ENCODE measurements around the gene IL18BP.
A peak's percentile ranks its signal among the peaks of the same experiment; 100 is the strongest.

IL18BP gene

DNA sequence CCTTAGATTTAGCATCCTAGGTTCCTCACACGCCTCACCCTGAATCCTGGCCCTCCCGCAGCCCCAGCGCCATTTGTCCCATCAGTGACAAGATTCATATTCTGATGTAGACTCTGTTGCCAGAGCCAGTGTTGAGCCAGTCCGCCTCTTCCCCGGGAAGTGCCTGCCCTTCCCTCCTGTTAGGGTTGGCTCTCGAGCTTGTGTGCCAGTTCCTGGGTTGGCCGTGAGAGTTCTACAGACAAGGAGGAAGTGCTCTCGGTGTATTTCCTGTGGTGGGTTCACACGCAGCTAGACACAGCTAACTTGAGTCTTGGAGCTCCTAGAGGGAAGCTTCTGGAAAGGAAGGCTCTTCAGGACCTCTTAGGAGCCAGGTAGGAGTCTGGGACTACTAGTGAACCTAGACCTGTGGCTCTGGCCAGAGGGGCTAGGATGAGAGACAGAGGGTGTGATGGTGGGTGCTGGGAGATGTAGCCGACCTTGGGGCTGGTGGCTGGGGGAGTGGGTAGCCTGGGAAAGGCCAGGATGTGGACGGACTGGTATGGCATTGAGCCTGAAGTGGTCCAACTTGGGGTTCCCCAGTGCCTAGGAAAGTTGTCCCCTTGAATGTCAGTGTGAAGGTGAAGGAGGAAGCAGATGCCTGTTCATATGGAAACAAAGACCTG, at the start of gene IL18BP:
TSS of gene IL18BP (plus strand) at position 261 of the 662 bp plus-strand sequence. CDS start 1,076 bp downstream, outside the sequence.
- no peak for DNase-seq

DNA sequence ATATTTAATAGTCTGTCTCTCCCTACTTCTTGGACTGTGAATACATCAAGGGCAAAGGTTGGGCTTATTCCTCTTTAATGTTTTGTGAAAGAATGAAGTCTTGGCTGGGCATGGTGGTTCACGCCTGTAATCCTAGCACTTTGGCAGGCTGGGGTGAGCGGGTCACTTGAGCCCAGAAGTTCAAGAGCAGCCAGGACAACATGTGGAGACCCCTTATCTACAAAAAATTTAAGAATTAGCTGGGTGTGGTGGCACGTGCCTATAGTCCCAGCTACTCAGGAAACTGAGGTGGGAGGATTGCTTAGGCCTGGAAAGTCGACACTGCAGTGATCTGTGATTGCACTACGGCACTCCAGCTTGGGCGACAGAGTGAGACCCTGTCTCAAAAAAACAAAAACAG, 49.7 kb upstream of the IL18BP start:
- no peak for DNase-seq

DNA sequence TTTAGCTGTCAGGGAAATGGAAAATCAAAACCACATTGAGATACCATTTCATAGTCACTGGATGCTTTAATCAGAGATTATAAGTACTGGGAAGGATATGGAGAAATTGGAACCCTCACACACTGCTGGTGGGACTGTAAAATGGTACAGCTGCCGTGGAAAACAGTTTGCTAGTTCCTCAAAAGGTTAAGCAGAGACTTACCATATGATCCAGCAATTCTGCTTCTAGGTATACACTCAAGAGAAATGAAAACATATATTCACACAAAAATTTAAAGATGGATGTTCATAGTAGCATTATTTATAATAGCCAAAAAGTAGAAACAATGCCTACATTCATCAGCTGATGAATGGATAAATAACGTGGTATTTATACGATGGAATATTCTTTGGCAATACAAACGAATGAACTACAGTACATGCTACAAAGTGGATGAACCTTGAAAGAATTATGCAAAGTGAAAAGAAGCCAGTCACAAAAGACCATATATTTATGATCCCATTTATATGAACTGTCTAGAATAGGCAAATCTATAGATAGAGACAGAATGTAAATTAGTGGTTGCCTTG, 46.9 kb upstream of the IL18BP start:
- no peak for DNase-seq

DNA sequence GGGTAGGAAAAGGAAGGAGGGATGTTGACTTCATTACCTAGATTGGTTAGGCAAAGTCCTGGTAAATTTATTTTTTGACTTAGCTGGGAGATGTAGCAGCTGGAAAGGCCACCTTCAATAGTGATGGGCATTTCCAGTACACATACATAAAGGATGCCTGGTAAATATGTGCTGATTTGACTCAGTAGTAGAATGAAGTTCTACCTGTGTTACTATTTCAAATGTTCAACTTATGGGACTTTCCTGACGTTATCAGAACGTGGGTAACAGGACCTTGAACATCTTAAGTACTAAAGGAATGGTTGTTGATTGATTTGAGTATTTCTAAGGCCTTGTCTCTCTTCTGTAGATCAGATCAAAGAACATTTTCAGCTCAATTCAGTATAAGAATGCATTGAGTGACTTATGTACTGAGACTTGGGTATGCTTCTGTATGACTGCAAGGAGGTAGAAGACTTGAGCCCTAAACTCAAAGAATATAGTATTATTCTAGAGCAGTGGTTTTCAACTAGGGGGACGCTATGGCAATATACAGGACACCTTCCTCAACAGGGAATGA, 42.7 kb upstream of the IL18BP start:
- no peak for DNase-seq

DNA sequence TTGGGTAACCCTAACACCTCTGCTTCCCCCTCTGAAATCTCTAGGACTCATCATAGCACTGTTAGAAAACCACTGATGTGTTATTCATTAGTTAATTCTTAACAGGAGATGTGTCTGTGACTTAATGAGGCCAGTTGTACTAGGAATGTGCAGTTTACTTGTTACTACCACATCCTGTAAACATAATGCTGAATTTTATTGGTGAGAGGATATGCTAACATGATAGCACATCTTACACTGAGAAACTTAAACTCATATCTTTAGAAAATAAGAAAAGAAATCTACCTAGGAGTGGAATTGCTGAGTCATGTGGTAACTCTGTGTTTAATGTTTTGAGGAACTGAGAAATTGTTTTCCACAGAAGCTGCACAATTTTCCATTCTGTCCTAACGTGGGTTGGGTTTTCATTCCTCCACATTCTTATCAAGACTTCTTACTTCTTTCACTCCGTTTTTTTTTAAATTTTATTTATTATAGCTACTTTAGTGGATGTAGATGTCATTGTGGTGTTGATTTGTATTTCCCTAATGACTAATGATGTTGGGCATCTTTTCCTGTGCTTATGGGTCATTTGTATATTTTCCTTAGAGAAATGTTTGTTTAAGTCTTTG, 36.2 kb upstream of the IL18BP start:
- DNase-seq = no peak

DNA sequence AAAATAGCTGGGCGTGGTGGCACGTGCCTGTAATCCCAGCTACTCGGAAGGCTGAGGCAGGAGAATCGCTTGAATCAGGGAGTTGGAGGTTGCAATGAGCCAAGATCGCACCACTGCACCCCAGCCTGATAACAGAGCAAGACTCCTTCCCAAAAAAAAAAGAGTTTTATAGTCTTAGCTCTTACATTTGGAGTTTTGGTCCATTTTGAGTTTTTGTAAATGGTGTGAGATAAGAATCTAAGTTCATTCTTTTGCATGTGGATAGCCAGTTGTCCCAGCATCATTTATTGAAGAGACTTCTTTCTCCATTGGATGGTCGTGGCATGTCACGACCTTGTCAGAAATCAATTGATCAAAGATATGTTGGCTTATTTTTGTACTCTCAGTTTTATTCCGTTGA, 35.2 kb upstream of the IL18BP start:
- DNase-seq = no peak

DNA sequence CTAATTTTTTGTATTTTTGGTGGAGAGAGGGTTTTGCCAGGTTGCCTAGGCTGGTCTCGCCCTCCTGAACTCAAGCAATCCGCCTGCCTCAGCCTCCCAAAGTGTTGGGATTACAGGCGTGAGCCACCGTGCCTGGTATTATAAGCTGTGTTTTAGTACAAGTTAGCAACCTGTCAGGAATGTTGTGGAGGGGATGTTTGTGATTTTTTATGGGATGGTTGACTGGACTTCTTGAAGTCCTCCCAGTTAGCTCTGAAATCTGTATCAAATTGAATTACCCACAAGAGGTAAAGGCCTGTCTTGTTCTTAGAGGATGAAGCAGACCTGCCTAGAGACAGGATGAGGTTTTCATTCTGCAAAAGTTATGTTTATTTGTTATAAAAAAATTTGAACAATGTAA, 34.1 kb upstream of the IL18BP start:
- no peak for DNase-seq

DNA sequence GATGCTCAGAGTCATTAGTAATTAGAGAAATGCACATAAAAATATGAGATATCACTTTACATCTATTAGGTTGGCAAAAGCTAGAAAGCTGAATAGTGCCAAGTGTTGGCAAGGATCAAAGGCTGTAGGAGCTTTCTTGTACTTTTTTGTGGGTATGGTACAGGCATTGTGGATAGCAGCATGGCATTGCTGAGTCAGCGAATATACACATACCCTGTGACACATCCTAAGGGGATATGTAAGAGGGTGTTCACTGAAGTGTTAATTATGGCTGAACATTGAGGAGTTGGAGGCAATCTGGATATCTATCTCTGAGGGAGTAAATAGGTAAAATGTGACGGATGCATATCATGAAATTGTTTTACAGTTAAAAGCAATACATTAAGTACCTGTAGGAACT, 27.0 kb upstream of the IL18BP start:
- DNase-seq = no peak

DNA sequence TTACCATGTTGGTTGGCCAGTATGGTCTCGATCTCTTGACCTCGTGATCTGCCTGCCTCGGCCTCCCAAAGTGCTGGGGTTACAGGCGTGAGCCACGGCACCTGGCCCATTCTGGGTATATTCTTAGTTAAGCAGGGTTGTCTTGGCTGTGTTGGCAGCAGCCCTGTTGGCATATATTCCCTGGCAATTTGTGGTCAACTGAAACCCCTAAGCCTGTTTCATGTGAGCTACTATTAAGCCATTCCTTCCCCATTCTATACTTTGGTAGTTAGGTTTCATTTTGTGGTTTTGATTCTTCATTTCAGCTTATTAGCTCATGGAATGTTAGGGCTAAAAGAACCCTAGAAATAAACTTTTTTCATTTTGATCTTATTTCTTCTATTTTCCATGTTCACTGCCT, 22.2 kb upstream of the IL18BP start:
- DNase-seq = no peak

DNA sequence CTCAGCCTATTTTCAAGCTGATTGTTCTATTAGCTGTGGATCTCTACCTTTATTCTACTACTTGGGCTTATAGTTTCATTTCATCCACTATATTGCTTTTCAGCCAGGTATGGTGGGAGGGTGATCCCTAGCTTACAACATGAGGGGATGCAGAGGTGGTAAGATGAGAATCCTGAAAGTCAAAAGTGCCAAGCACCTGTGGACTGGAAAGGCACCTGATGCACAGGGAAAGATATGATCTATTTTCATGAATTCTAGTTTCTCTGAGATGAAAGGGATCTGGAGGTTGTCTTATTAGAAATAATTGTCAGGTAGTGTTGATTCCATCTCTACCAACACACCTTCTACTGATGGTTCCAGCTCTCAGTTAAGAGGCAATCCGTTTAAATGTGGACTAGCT, 21.6 kb upstream of the IL18BP start:
- DNase-seq = no peak

DNA sequence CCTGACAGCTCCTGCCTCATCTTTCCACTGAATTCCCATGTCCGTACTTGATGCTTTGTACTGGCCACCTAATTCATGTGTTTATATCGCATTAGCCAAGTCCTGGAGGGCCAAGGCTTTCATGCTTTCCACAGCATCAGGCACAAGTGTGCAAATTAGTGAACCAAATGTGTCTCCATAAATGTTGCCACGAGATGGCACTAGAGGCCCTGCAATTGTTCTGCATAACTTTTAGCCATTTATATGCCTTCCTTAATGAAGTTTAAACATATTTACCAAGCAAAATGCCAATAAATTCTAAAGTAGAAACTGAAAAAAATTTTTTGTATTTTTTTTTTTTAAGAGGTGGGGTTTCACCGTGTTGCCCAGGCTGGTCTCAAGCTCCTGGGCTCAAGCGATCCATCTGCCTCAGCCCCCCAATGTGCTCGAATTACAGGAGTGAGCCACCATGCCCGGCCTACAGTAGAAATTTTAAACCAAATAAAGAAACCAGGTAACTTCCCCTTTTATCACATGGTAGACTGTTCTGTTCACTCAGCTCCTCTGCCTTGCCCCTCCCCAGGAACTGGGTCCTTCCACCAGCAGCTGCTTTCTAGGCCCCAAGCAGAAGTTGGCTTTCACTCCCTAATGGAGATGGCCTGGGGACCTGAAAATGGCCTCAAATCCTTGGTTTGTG, 20.8 kb upstream of the IL18BP start:
- peak; percentile 32 to 33 for DNase-seq

DNA sequence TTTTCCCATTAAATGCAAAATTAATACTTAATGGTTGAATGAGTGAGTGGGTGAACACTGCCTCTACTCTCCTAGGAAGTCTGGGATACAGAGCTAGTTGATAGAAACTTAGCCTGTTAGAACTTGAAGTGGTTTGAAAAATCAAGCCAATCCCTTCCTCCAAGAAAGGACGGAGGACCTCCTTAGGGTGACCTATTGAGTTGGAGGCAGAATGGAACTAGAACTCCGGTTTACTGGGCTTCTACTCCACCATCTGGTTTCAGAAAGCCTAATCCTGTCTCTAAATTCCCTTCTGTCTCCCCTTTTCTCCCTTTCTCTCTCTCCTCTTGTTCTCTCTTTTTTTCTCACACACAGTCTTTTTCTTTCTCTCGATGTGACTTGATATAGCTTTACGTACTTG, 19.6 kb upstream of the IL18BP start:
- DNase-seq = no peak

DNA sequence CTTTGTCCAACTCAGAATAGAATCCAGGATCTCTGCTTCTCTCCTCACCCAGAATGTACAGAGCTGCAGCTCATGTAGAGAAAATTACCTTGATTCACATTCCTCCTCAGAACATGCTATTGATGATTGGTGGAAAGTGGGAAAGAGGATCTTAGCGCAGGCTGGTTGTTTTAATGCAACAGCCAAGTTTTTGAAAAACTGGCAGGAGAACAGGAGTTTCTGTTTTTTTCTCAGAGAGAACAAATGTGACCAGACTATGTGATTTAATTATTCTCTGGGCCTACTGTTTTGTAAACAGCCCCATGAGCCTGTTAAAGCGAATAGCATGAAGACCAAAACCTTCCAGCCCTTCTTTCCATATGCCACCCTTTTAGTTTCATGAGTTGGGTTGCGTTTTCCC, 19.1 kb upstream of the IL18BP start:
- DNase-seq = no peak

DNA sequence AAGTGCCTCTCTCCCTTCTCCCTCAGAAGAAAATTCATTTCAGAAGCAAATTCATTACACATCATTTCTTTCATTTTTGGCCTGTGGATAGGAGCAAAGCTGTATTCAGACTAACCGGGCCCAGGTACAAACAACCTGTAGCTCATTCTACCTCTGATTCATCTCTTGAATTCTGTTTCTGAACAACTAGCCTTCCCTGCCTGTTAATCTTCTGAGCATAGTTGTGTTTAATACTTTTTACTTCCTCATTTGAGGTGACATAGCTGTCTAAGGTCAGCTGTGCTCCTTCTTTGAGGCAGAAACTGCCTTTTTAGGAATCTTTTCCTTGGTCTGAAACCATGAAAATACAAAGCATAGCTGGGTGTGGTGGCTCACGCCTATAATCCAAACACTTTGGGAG, 12.6 kb upstream of the IL18BP start:
- DNase-seq = no peak

DNA sequence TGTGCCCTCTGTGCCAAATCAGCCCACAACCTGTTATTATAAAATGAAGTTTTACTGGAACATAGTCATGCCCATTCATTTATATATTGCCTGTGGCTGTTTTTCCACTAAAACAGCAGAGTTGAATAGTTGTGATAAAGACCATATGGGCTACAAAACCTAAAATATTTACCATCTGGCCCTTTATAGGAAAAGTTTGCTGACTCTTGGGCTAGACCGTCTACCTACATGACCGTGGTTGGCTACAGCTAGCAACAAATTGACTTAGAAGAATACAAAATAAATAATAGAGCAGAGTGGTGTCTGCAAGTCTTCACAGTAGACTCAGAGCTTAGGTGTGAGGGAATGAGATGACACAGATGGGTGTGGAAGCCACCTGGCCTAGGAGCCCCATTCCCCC, 11.2 kb upstream of the IL18BP start:
- DNase-seq = no peak

DNA sequence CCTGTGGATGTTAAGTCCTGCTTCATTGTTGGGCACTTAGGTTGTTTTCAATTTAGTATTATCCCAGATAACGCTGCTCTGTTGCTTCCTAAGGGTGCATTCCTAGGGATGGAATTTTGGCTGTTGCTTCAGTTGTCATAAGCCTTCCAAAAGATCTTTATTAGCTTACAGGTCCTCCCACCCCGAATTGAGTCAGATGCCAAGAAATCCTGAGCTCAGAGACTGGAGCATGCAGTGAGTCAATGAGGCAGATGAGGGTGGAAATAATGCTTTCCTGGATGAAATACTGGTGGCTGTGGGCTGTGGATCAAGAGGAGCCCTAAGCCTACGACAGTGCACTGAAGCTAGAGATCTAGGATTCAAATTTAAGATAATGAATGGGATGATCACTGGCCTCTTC, 10.7 kb upstream of the IL18BP start:
- DNase-seq = no peak

DNA sequence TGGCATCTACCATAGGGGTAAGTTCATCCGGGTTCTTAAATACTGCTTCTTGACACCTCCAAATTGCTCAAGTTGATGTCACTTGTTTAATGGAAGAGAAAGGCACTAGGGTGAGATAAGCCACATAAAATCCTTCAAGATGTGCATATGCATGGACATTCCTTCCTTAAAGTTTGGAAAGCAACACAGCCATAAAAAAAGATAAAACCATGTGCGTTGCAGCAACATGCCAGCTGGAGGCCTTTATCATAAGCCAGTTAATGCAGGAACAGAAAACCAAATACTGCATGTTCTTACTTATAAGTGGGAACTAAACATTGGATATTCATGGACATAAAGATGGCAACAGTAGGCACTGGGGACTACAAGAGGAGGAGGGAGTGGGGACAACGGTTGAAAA, 8.0 kb upstream of the IL18BP start:
- no peak for DNase-seq

DNA sequence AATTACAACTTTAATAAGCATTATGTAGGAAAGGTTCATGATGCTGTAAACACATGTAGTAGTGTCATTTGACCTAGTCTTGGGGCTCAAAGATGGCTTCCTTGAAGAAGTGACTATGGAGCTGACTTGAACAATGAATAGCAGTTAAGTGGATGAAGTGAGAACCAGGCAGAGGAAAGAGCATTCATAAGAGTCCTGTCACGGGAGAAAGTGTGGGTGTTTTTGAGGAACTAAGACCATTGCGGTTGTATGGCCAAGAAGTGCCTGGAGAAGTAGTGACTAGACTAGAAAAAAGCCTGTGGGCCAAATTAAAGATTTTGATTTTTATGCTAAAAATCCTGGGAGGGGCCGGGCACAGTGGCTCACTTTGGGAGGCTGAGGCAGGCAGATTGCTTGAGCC, 7.2 kb upstream of the IL18BP start:
- no peak for DNase-seq

DNA sequence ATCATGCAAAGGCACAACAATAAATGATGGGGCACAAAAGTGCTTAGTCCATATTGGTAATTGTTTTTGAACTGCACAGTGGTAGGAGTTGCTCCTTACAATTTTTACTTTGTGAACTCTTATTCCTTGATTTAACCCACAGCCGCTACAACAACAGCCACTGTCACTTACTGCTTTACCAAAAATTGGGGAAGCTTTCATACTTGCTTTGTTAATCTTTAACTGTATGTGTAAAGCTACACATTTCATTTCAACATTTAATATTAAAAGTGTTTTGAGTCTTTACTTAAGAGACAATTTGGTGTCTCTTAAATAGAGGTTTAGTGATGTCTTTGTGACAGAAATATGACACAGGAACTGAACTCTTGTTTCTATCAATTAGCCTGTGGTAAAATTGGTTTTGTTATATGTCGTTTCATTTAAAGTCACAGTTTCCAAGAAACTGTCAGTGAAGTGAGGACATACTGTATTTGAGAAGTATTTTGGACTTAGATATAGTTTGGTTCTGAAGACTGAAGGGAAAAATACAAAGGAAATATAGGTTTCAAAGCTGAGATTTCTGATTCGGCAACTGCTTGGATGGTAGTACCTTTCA, 6.5 kb upstream of the IL18BP start:
- DNase-seq = no peak

DNA sequence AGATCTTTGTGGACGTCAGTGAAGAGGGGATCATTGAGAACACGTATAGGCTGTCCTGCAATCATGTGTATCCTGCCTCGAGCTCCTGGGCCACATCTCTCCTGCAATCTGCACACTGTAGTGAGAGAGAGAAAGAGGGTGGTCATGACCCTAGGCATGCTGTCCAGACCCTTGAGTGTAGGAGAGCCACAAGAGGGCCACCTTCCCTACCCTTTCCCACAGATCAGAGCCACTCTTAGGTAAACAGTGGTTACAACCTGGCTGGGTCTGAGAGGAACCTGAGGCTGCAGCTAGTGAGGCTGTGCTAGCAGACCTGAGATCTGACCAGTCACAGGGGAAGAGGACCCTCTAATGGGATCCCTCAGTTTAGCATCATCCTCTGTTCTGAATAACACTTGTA, 3.9 kb upstream of the IL18BP start:
- DNase-seq = no peak

DNA sequence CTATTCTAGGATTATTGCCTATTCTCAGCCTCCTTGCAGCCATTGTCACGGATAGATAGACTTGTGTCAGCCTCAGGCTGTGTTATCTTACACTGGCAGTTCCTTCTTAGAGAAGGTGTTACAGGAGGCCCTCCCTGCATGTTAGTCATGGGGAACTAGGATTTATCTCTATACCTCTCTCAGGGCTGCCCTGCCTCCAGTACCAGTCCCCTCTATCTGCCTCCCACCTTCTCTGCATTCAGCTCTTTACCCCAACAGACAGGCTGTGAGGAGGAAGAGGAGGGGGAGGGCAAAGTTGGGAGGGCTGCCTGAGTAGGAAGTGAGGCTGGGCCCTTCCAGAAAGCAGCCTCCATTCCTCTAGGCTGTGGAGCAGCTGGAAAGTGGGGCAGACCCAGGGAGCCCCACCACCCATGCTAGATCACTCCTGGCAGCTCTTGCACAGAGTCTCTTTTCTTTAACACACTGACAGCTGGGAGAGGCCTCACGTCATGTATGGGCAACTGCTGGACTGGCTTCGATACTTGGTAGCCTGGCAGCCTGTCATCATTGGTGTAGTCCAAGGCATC, 2.9 kb upstream of the IL18BP start:
- no peak for DNase-seq

DNA sequence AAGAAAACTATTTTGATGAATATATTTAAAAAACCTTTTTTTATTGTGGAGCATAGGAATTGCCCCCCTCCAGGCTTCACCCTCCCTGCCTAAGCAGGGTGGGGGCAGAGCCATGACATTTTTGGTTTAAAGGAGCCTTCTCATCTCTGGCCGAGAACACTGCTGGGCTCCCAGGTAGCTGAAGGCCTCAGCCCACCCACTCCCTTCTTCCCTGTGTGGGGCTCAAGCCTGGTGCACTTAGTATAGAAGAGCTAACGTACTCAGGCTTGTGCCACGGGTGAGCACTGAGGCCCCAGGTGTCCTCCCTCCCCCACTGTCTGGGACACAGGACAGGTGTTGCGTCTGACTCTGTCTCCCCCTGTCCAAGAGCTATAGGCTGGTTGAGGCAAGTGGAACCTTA, 2.2 kb upstream of the IL18BP start:
- DNase-seq = no peak

DNA sequence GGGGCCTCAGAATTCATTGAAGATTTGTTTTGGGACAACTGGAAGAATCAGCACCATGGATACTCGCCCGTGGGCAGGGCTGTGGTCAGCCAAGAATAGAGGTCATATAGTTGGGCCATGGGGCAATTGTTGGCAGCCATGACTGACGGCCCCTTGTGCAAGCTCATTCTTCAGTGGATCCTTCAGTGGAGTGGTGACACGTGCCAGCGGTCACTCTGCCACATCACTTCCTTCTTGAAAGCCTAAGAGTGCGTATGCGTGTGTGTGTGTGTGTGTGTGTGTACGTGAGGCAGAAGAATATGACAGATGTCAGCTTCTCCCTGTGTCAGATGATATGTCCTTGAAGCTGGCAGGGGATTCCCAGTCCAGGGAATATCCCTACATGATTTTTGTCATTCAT, 1.8 kb upstream of the IL18BP start:
- no peak for DNase-seq
